Heart right ventricle (tissue), 16 donors: ENCODE data around the gene SAMD1. TPM values are rescaled to one million over a fixed set of nuclear protein-coding genes. Genes with fewer than 3 reads are reported as not detected.

ENCODE experiments used
- ATAC-seq, 8 donors: fragments of 200-7000 bp; cut with Tn5 transposase; one replicate each; pipeline ENCODE4 v1.9.1; 2020; ENCODE audit warnings: mild to moderate bottlenecking in 8 of 8, moderate library complexity in 8 of 8, moderate number of reproducible peaks in 1 of 8
- DNase-seq, 2 donors: peaks; one replicate each; pipeline ENCODE4 v3.0.0-alpha.2; 2020
- H3K27ac ChIP-seq, 10 donors: fragments of 200-600 bp; sonication (generic) in 2 of 10; one replicate each; pipeline versions ENCODE4 v1.5.0 to v1.8.0; 2020 to 2022; ENCODE audit warnings: mild to moderate bottlenecking in 3 of 10
- H3K27me3 ChIP-seq, 7 donors: fragments of 200-600 bp; one replicate each; pipeline ENCODE4 v1.8.0; 2021 to 2022; ENCODE audit warnings: mild to moderate bottlenecking in 2 of 7
- H3K36me3 ChIP-seq, 9 donors: fragments of 200-600 bp; sonication (generic) in 1 of 9; one replicate each; pipeline versions ENCODE4 v1.5.0 to v1.8.0; 2020 to 2022; ENCODE audit warnings: mild to moderate bottlenecking in 2 of 9
- H3K4me1 ChIP-seq, 9 donors: fragments of 200-600 bp; sonication (generic) in 1 of 9; one replicate each; pipeline versions ENCODE4 v1.5.0 to v1.8.0; 2020 to 2022; ENCODE audit warnings: mild to moderate bottlenecking in 4 of 9
- H3K4me3 ChIP-seq, 10 donors: fragments of 200-600 bp; sonication (generic) in 2 of 10; one replicate each; pipeline versions ENCODE4 v1.5.0 to v1.8.0; 2020 to 2022; ENCODE audit warnings: mild to moderate bottlenecking in 7 of 10, moderate library complexity in 2 of 10
- H3K9me3 ChIP-seq, 11 donors: fragments of 200-600 bp in 10 of 11; sonication (generic) in 2 of 11; one replicate each; pipeline versions ENCODE4 v1.5.0 to v1.8.0; 2013 to 2022; ENCODE audit warnings: mild to moderate bottlenecking in 2 of 11, control low read depth in 1 of 11, moderate library complexity in 1 of 11
- WGBS, 2 donors: extraction: QIAGEN DNeasy Blood & Tissue Kit; methylation state at CpG; one replicate each; pipeline ENCODE4 v1.1.7; 2013; ENCODE audit warnings: inconsistent platforms in 1 of 2; 5-methylcytosine and 5-hydroxymethylcytosine counted together
- intact Hi-C, 10 donors: fragments of 100-400 bp; cut with DNase I; formaldehyde crosslinking; loops; one replicate each; pipeline versions ENCODE4 v1.11.1 to v1.14.2; 2022
- polyA plus RNA-seq, 2 donors: library from polyadenylated mRNA; stranded (reverse); fragments of 200-250 nt; gene quantifications; one replicate each; pipeline ENCODE4 v1.2.3, GENCODE V29; 2013
- total RNA-seq, 10 donors: library from RNA; stranded (reverse); fragmentation: NEBNext Ultra II Directional in 3 of 10; extraction: Animal tissue kit (Norgen Biotek cat#: 25700) in 3 of 10; gene quantifications; one replicate each; pipeline versions ENCODE4 v1.2.1 to v1.2.4, GENCODE V29; 2021 to 2023
- TF ChIP-seq, protein P1 (sequence below), 9 donors: fragments of 200-600 bp; sonication (generic) in 2 of 9; IDR thresholded peaks; one replicate each; pipeline versions ENCODE4 v1.5.0 to v1.8.0; 2021 to 2022; ENCODE audit warnings: antibody characterized with exemption in 9 of 9, mild to moderate bottlenecking in 5 of 9, moderate library complexity in 1 of 9
- donor health status: Arrhythmogenic right ventricular cardiomyopathy.
- donor health status: ischemic (EF 13 %, LVEDD 7.1; RV severe dilation, severe dysfunction).
- donor health status: healthy with polysubstance abuse.
- donor health status: DM: no; HTN: yes; CAD: no.
- donor health status: DM: no; HTN: no; CAD: no.
- donor health status: ischemic (EF 25% LVEDD 6.9; RV normal size, moderate dysfunction).
- donor health status: ischemic (EF 25% LVEDD 5.7; RV mildly dilated, moderate dysfunction).
- donor health status: healthy.
- donor health status: DM: yes; HTN: yes; CAD: no.
- donor health status: Ischemic cardiomyopathy.
- donor health status: ischemic (EF 35%, LVEDD 5.7; RV mildly dilated, moderate dysfunction).
- donor health status: nonischemic (EF 11% LVEDD 7.7; RV severe dilation, severe dysfunction).
- donor health status: DM: yes; HTN: yes; CAD: no.
- donor health status: PGD.
- donor health status: ischemic (EF 29% LVEDD 5.4; RV normal size, mild dysfunction).
- donor health status: nonischemic (EF 23%, LVEDD 6.1; RV moderate dilation, normal function).

Gene SAMD1
- total and polyA plus RNA-seq, 12 donors: 26.7 to 55.3 (median 34.7) TPM

DNA sequence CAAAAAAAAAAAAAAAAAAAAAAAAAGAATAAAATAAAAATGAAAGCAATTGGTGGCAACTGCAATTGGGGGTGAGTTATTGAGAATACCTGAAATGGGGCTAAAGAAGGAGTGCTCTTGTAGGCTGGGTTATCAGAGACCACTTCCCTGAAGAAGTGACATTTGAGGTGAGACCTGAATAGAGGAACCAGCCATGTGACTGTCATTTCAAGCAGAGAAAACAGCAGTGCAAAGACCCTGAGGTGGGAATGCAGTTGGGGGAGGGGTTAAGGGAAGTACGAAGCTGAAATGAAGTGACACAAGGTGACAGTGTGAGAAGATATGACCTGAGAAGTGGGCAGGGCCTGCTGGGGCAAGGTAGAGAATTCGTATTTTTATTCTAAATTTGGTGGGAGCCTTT, 24.4 kb downstream of the SAMD1 start:
- no peaks in the 10 kb centered on the region for H3K36me3 ChIP-seq
- H3K27me3 ChIP-seq: peaks cover 0 to 10% (median 2%) of the 10 kb centered on the region in 7 donors
- WGBS, 2 donors: 57 to 65% methylated on average over 2 of the region's 2 CpGs
- TF ChIP-seq, protein P1, sequence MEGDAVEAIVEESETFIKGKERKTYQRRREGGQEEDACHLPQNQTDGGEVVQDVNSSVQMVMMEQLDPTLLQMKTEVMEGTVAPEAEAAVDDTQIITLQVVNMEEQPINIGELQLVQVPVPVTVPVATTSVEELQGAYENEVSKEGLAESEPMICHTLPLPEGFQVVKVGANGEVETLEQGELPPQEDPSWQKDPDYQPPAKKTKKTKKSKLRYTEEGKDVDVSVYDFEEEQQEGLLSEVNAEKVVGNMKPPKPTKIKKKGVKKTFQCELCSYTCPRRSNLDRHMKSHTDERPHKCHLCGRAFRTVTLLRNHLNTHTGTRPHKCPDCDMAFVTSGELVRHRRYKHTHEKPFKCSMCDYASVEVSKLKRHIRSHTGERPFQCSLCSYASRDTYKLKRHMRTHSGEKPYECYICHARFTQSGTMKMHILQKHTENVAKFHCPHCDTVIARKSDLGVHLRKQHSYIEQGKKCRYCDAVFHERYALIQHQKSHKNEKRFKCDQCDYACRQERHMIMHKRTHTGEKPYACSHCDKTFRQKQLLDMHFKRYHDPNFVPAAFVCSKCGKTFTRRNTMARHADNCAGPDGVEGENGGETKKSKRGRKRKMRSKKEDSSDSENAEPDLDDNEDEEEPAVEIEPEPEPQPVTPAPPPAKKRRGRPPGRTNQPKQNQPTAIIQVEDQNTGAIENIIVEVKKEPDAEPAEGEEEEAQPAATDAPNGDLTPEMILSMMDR (IDR thresholded peaks at IDR 0.05): no peak
- H3K9me3 ChIP-seq: no peaks in the 10 kb centered on the region
- intact Hi-C loops: no loop called here
- ATAC-seq: no peak
- DNase-seq: no peak
- peaks cover 0 to under 1% (median 0%) of the 10 kb centered on the region in 9 donors for H3K4me1 ChIP-seq
- no peak overlapping the region for H3K27ac ChIP-seq
- no peak overlapping the region for H3K4me3 ChIP-seq

DNA sequence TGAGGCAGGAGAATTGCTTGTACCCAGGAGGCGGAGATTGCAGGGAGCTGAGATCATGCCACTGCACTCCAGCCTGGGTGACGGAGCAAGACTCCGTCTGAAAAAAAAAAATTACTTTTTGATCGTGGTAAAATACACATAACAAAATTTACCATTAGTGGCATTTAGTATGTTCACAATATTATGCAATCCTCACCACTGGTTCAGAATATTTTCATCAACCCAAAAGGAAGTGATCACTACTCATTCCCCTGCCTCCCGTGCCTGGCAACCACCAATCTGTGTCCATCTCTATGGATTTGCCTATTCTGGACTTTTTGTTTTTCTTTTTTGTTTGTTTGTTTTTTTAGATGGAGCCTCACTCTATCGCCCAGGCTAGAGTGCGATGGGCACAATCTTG, 27.4 kb downstream of the SAMD1 start:
- intact Hi-C loops: no loop called here
- TF ChIP-seq, protein P1 (IDR thresholded peaks at IDR 0.05): no peak
- no peaks in the 10 kb centered on the region for H3K36me3 ChIP-seq
- no peaks in the 10 kb centered on the region for H3K9me3 ChIP-seq
- ATAC-seq: no peak
- no peak overlapping the region for H3K4me3 ChIP-seq
- no peak for DNase-seq
- H3K4me1 ChIP-seq: peaks cover 0 to 8% (median 0%) of the 10 kb centered on the region in 9 donors
- H3K27ac ChIP-seq: no peak overlapping the region
- H3K27me3 ChIP-seq: peaks cover 0 to 40% (median 32%) of the 10 kb centered on the region in 7 donors
- WGBS, 2 donors: 82 to 85% methylated on average over 7 of the region's 7 CpGs

GRCh38 chr19:14062558-14062855, 28.0 kb downstream of the SAMD1 start:
- TF ChIP-seq, protein P1 (IDR thresholded peaks at IDR 0.05): no peak
- no peak overlapping the region for H3K4me3 ChIP-seq
- no peaks in the 10 kb centered on the region for H3K36me3 ChIP-seq
- H3K27ac ChIP-seq: no peak overlapping the region
- ATAC-seq: no peak
- H3K4me1 ChIP-seq: peaks cover 0 to 13% (median 4%) of the 10 kb centered on the region in 9 donors
- H3K9me3 ChIP-seq: no peaks in the 10 kb centered on the region
- WGBS, 2 donors: 90 to 94% methylated on average over 5 of the region's 5 CpGs
- DNase-seq: no peak
- intact Hi-C loops: no loop called here
- H3K27me3 ChIP-seq: peaks cover 0 to 46% (median 36%) of the 10 kb centered on the region in 7 donors

- H3K4me3 ChIP-seq: no peak within 1 kb of the TSS
- H3K27me3 ChIP-seq: peaks cover 0 to 51% (median 36%) of the 10 kb centered on the region in 7 donors
- ATAC-seq (peak in 2 of 8 donors; percentile 18), DNase-seq (no peak)
- H3K27ac ChIP-seq: no peak within 1 kb of the TSS
- peaks cover 0 to 17% (median 5%) of the 10 kb centered on the region in 9 donors for H3K4me1 ChIP-seq
- intact Hi-C loops: no loop called here
- TF ChIP-seq, protein P1 (IDR thresholded peaks at IDR 0.05): no peak
- H3K36me3 ChIP-seq: no peaks in the 10 kb centered on the region
- H3K9me3 ChIP-seq: no peaks in the 10 kb centered on the region
- WGBS, 2 donors: 69 to 70% methylated on average over 19 of the region's 19 CpGs
These were observed 28.6 kb downstream of the SAMD1 start, which contains the start of gene PALM3 for GRCh38 chr19:14061751-14062557. PALM3 (minus strand) TSS chr19:14062076; CDS start chr19:14061980, 96 bp downstream.
